CD8-positive, alpha-beta memory T cell (primary cell): Measurements from ENCODE around the gene FBXL19. TPM values are rescaled to one million over a fixed set of nuclear protein-coding genes. Genes with fewer than 3 reads are reported as not detected.

ENCODE experiments used
- CTCF ChIA-PET: fragments of 350-600 bp; sonication (Branson Sonifier 250); formaldehyde crosslinking; loops from one replicate; lab custom pipeline; 2021; ENCODE audit warnings: antibody characterized with exemption; lab: Charles Lee
- POLR2A ChIA-PET: fragments of 350-600 bp; sonication (Branson Sonifier 250); formaldehyde crosslinking; loops from one replicate; lab custom pipeline; 2021; ENCODE audit warnings: antibody characterized with exemption; lab: Charles Lee
- DNase-seq, 5 donors: peaks; one replicate each; pipeline versions ENCODE4 v3.0.0 to v3.0.0-alpha.2; 2020 to 2022; ENCODE audit warnings: mixed read lengths in 1 of 5
- H3K27ac ChIP-seq: one replicate; pipeline ENCODE4 v1.7.0; 2013; ENCODE audit warnings: low read depth, mild to moderate bottlenecking, low read length, moderate library complexity
- H3K27me3 ChIP-seq: 2 replicates; pipeline ENCODE4 v1.7.0; 2013; ENCODE audit warnings: low read length, mild to moderate bottlenecking; ENCODE audit not compliant: insufficient read depth, poor library complexity, severe bottlenecking
- H3K36me3 ChIP-seq: 2 replicates; pipeline ENCODE4 v1.7.0; 2013; ENCODE audit warnings: mild to moderate bottlenecking, low read length, moderate library complexity; ENCODE audit not compliant: insufficient read depth
- H3K4me1 ChIP-seq: 2 replicates; pipeline ENCODE4 v1.7.0; 2013; ENCODE audit warnings: mild to moderate bottlenecking, low read length, moderate library complexity; ENCODE audit not compliant: insufficient read depth
- H3K4me3 ChIP-seq: 2 replicates; pipeline ENCODE4 v1.7.0; 2013; ENCODE audit warnings: mild to moderate bottlenecking, low read length
- H3K9me3 ChIP-seq: 2 replicates; pipeline ENCODE4 v1.7.0; 2013; ENCODE audit warnings: mild to moderate bottlenecking, low read length
- H3K27ac Mint-ChIP-seq, 8 donors: one replicate each; pipeline ENCODE4 v1.8.0; 2020 to 2021; ENCODE audit warnings: mixed read lengths in 8 of 8, mild to moderate bottlenecking in 6 of 8, inconsistent platforms in 3 of 8, moderate library complexity in 3 of 8
- H3K27me3 Mint-ChIP-seq, 2 donors: one replicate each; pipeline ENCODE4 v1.8.0; 2020 to 2021; ENCODE audit warnings: mixed read lengths in 2 of 2, mild to moderate bottlenecking in 1 of 2, moderate library complexity in 1 of 2
- H3K36me3 Mint-ChIP-seq, 3 donors: one replicate each; pipeline ENCODE4 v1.8.0; 2020 to 2021; ENCODE audit warnings: mixed read lengths in 3 of 3, inconsistent platforms in 1 of 3, mild to moderate bottlenecking in 1 of 3
- H3K4me1 Mint-ChIP-seq, 3 donors: one replicate each; pipeline ENCODE4 v1.8.0; 2020 to 2021; ENCODE audit warnings: mixed read lengths in 3 of 3, inconsistent platforms in 1 of 3, mild to moderate bottlenecking in 1 of 3
- H3K4me3 Mint-ChIP-seq, 7 donors: one replicate each; pipeline ENCODE4 v1.8.0; 2020 to 2021; ENCODE audit warnings: mixed read lengths in 7 of 7, mild to moderate bottlenecking in 6 of 7, moderate library complexity in 4 of 7, inconsistent platforms in 2 of 7
- H3K9me3 Mint-ChIP-seq, 5 donors: one replicate each; pipeline ENCODE4 v1.8.0; 2020 to 2022; ENCODE audit warnings: mixed read lengths in 5 of 5, mild to moderate bottlenecking in 3 of 5, moderate library complexity in 2 of 5, inconsistent platforms in 1 of 5
- polyA plus RNA-seq: library from polyadenylated mRNA; unstranded; fragments of 300-500 nt; fragmentation: Illumina TruSeq; gene quantifications from one replicate; pipeline ENCODE4 v1.2.3, GENCODE V29; 2021
- total RNA-seq, 2 experiments: library from RNA; stranded (reverse); gene quantifications; one replicate each; pipeline ENCODE4 v1.2.3, GENCODE V29; 2021

Gene FBXL19
- total and polyA plus RNA-seq, 3 experiments from 2014 or later: 0.25 to 29.2 (median 28.7) TPM

DNA sequence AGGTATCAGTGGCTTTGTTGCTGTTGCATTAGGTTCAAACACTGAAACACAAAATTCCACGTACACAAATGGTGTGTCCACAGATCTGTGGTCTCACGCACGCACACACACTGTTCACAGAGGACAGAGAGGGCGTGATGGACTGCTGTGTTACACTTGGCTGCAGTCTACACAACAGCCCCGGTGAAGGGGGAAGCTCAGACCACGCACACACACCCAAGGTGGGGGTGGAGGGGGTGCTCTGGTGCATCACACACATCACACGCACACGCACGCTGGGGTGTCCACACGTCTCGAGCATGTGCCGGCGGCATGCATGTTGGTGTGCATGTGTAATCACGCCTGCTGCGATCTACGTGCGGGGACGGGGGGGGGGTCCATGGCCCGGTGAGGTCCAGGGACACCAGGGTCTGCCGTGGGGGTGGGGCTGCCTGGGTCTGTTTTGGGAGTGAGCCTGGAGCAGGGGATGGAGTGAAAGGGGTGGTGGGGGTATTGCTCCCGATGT lies 69.0 kb downstream of the FBXL19 start:
- ChIA-PET POLR2A (interaction anchor here (0.7 kb wide), 1 partner anchor 180 kb away, joined by 4 read pairs; no protein-coding TSS in a partner anchor), CTCF (no interaction called here)
- peaks cover 0 to 9% (median 6%) of the 10 kb centered on the region in 3 donors for H3K4me1 Mint-ChIP-seq

DNA sequence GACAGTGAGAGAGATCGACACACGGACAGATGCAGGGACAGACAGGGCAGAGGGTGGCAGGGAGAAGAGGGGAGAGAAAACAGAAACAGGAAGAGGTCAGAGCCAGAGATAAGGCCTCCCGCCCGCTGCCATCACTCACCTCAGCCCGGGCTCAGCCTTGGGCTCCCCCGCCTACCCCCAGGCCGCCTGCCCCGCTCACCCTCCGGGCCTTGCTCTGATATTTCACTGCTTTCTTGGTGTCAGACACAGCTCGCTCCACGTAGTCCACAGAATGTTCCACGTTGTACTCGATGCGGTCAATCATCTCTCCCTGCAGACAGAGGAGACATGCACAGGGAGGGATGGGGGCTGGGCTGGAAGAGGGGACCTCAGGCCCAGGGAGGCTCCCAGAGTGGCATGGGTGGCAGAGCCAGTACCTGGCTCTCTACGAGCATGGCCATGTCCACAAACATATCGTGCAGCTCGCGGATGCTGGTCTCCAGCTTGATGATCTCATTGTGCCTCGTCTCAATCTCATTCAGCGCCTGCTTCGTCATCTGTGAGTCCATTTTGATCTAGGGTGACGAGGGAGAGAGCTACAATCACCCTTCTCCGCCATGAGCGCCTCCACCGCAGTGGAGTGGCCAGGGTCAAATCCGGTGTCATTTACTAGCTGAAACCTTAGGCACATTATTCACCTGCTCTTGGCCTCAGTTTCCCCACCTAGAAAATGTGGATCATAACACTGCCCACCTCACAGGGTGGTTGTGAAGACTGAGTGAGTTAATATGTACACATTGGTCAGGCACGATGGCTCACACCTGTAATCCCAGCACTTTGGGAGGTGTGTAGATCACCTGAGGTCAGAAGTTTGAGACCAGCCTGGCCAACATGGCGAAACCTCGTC lies 69.8 kb downstream of the FBXL19 start:
- Mint-ChIP-seq H3K36me3 (no peaks in the 10 kb centered on the region), H3K9me3 (no peaks in the 10 kb centered on the region), H3K4me1 (peaks cover 0 to 9% (median 6%) of the 10 kb centered on the region in 3 donors), H3K27me3 (no peaks in the 10 kb centered on the region), H3K4me3 (no peak overlapping the region), H3K27ac (no peak overlapping the region)
- H3K4me1 ChIP-seq: peaks cover 13% of the 10 kb centered on the region
- H3K9me3 ChIP-seq: no peaks in the 10 kb centered on the region
- CTCF ChIA-PET: interaction anchor here (1.3 to 2.9 kb wide), 2 partner anchors 8 to 875 kb away, joined by 5 to 12 read pairs; partner anchors contain the start of gene HSD3B7
- no peaks in the 10 kb centered on the region for H3K27me3 ChIP-seq
- DNase-seq: no peak
- no peak overlapping the region for H3K4me3 ChIP-seq
- POLR2A ChIA-PET: no interaction called here
- no peaks in the 10 kb centered on the region for H3K36me3 ChIP-seq
- peak overlapping the region; percentile 24 for H3K27ac ChIP-seq

More for the DNA sequence above, 69.0 kb downstream of the FBXL19 start:
- Histone ChIP-seq H3K27ac (no peak overlapping the region), H3K4me3 (no peak overlapping the region), H3K9me3 (no peaks in the 10 kb centered on the region), H3K4me1 (peaks cover 9% of the 10 kb centered on the region), H3K27me3 (no peaks in the 10 kb centered on the region), H3K36me3 (no peaks in the 10 kb centered on the region)
- Mint-ChIP-seq H3K9me3 (no peaks in the 10 kb centered on the region), H3K36me3 (no peaks in the 10 kb centered on the region), H3K27me3 (no peaks in the 10 kb centered on the region), H3K4me3 (no peak overlapping the region), H3K27ac (no peak overlapping the region)
- DNase-seq: no peak

DNA sequence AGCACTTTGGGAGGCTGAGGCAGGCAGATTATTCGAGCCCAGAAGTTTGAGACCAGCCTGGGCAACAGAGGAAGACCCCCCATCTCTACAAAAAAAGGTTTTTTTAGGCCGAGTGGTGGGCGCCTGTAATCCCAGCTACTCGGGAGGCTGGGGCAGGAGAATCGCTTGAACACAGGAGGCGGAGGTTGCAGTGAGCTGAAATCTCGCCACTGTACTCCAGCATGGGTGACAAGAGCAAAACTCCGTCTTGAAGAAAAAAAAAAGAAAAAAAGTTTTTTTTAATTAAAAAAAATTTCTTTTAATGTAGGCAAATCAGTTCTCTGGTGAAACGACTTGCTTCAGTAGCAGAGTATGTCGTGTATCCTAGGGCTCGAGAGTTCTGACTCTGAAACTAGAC lies 72.6 kb downstream of the FBXL19 start:
- Mint-ChIP-seq H3K27me3 (no peaks in the 10 kb centered on the region), H3K9me3 (no peaks in the 10 kb centered on the region), H3K27ac (peak overlapping the region in 5 of 8 donors; percentile 41 to 59 (median 50)), H3K4me3 (peak overlapping the region; percentile 17 to 92 (median 71)), H3K36me3 (no peaks in the 10 kb centered on the region), H3K4me1 (peaks cover 0 to 9% (median 6%) of the 10 kb centered on the region in 3 donors)
- peaks cover 13% of the 10 kb centered on the region for H3K4me1 ChIP-seq
- no peaks in the 10 kb centered on the region for H3K36me3 ChIP-seq
- H3K27me3 ChIP-seq: no peaks in the 10 kb centered on the region
- H3K27ac ChIP-seq: no peak overlapping the region
- H3K4me3 ChIP-seq: no peak overlapping the region
- no peak for DNase-seq
- ChIA-PET CTCF (interaction anchor here (1.9 to 2.9 kb wide), 2 partner anchors 11 to 146 kb away, joined by 4 to 12 read pairs; partner anchors contain the start of gene HSD3B7), POLR2A (interaction anchor here (1.7 kb wide), 1 partner anchor 146 kb away, joined by 9 read pairs; no protein-coding TSS in a partner anchor)
- no peaks in the 10 kb centered on the region for H3K9me3 ChIP-seq

DNA sequence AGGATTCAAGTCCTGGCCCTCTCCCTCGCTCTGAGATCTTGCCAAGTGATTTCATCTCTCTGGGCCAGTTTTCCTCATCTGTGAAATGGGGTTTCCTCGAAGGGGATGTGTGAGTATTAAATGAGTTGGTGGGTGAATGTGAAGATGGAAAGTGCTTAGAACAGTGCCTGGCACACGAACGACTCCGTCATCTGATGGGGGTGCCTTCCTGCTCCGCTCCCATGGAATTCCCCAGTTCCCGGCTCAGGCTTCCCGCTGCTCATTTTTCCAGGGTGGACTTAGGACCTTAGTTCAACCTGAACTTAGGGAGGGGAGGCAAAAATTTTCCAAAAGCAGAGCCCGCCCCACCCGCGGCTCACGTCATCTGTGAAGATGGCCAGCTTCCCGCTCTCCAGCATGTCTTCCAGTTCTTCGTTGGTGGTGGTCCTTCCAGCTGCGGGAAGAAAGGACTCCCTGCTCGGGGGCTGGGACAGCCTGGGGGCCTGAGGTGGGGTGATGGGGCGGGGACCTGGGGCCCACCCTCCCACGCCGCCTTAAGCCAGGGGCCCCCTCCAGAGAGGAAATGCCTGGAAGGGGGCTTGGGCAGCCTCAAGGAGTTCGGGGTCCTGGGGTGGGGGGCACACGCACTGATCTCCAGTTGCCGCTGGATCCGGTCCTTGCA lies 73.1 kb downstream of the FBXL19 start:
- peaks cover 0 to 9% (median 6%) of the 10 kb centered on the region in 3 donors for H3K4me1 Mint-ChIP-seq
- peak overlapping the region in 7 of 8 donors; percentile 41 to 91 (median 78) for H3K27ac Mint-ChIP-seq
- Histone ChIP-seq H3K36me3 (no peaks in the 10 kb centered on the region), H3K4me3 (peak overlapping the region; percentile 74), H3K9me3 (no peaks in the 10 kb centered on the region), H3K27ac (peak overlapping the region; percentile 73), H3K4me1 (peaks cover 13% of the 10 kb centered on the region), H3K27me3 (no peaks in the 10 kb centered on the region)
- ChIA-PET CTCF (no interaction called here), POLR2A (interaction anchor here (0.9 to 1.7 kb wide), 2 partner anchors 121 to 146 kb away, joined by 3 to 9 read pairs; partner anchors contain the start of gene KAT8)
- DNase-seq: no peak
- no peaks in the 10 kb centered on the region for H3K36me3 Mint-ChIP-seq
- H3K27me3 Mint-ChIP-seq: no peaks in the 10 kb centered on the region
- peak overlapping the region; percentile 79 to 92 (median 85) for H3K4me3 Mint-ChIP-seq
- H3K9me3 Mint-ChIP-seq: no peaks in the 10 kb centered on the region

DNA sequence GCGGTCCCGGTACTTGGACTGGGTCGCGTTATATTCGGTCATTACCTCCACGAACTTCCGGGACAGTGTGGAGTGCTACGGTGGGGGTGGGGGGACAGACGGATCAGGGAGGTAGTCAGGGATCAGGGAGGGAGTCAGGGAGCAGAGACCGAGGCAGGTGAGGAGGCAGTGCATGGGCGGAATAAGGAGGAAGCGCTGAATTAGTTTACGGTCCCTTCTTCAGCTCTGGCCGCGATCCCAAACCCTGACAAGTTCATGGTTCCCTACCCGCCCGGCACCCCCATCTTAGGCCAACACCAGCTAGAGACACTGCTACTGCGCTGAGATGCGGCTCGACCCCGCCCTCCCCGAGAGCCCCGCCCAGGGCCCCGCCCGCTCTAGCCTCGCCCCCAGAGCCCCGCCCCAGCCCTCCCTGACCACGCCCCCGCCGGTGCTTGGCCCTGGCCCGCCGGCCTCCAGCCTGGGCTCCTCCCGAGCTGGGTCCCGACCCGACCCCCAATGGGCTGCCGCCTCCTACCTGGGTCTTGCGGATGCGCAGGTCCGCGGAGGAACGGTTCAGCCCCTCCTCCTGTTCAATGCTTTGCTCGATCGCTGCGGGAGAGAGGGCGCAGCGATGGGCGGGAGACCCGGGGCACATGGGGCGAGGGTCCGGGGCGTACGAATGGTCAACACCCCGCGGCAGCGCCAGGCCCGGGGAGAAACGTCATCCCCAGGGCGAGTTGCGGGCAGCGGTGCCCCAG lies 73.8 kb downstream of the FBXL19 start:
- peak overlapping the region; percentile 74 for H3K4me3 ChIP-seq
- peak overlapping the region; percentile 79 to 92 (median 85) for H3K4me3 Mint-ChIP-seq
- DNase-seq: peak; percentile 65 to 87 (median 79)
- H3K9me3 ChIP-seq: no peaks in the 10 kb centered on the region
- no peaks in the 10 kb centered on the region for H3K27me3 Mint-ChIP-seq
- ChIA-PET POLR2A (interaction anchor here (0.7 to 1.7 kb wide), 3 partner anchors 34 to 145 kb away, joined by 3 to 9 read pairs (median 3); partner anchors contain the start of gene KAT8), CTCF (no interaction called here)
- H3K27ac Mint-ChIP-seq: peak overlapping the region in 7 of 8 donors; percentile 64 to 91 (median 84)
- peaks cover 13% of the 10 kb centered on the region for H3K4me1 ChIP-seq
- no peaks in the 10 kb centered on the region for H3K36me3 Mint-ChIP-seq
- H3K9me3 Mint-ChIP-seq: peaks cover 0 to 1% (median 0%) of the 10 kb centered on the region in 5 donors
- peak overlapping the region; percentile 73 for H3K27ac ChIP-seq
- peaks cover 0 to 9% (median 6%) of the 10 kb centered on the region in 3 donors for H3K4me1 Mint-ChIP-seq
- no peaks in the 10 kb centered on the region for H3K27me3 ChIP-seq
- H3K36me3 ChIP-seq: no peaks in the 10 kb centered on the region

DNA sequence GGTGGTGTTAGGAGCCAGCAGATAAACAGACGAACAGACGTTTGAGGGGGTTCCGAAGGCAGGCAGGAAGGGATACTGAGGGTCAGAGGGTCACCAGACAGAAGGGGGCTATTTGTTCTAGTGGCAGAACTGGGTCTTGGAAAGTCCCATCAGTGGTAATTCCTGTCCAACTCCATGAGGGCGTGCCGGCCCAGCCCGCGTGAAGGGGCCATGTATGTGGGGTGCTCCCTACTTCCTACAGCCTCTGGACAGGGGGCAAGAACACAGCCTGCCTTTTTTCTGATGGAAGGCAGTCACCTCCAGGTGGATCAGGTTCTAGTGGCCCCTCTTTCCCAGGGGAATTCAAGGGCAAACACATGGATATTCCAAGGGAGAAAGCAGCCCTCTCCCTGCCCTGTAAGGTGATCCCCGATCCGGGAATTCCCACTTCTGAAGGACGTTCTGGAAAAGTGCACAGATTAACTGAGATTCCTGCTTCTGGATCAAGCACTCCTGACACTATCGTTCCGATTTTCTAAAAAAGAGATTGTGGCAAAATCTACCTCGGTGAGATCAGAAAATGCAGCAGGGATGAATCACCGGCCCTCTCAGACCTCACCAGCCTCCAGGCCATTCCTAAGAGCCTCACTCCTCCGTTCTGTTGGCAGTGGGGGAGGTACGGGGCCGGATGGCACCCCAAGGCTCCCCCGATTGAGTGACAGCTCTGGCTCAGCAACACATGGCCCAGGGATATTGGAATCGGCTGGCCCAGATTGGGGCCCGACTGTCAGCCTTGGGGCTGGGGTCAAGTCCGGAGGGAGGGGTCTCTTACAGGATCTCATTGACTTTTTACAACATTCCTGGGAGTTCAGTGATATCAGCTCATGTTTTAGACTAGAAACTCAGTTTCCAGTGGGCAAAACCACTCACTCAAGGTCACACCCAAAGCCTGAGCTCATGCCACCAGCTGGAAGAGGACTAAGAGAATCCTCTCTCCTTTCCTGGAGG lies 74.6 kb downstream of the FBXL19 start:
- H3K27me3 Mint-ChIP-seq: no peaks in the 10 kb centered on the region
- H3K9me3 Mint-ChIP-seq: peaks cover 0 to 2% (median 0%) of the 10 kb centered on the region in 5 donors
- Histone ChIP-seq H3K4me3 (peak overlapping the region; percentile 47), H3K9me3 (no peaks in the 10 kb centered on the region), H3K27me3 (no peaks in the 10 kb centered on the region), H3K36me3 (no peaks in the 10 kb centered on the region), H3K27ac (no peak overlapping the region), H3K4me1 (peaks cover 13% of the 10 kb centered on the region)
- POLR2A ChIA-PET: interaction anchor here (0.7 to 1.7 kb wide), 3 partner anchors 33 to 182 kb away, joined by 3 to 9 read pairs (median 3); partner anchors contain the start of gene FUS
- H3K27ac Mint-ChIP-seq: peak overlapping the region in 3 of 8 donors; percentile 12 to 38 (median 24)
- no peaks in the 10 kb centered on the region for H3K36me3 Mint-ChIP-seq
- CTCF ChIA-PET: interaction anchor here (3.0 kb wide), 1 partner anchor 144 kb away, joined by 10 read pairs; no protein-coding TSS in a partner anchor
- H3K4me3 Mint-ChIP-seq: peak overlapping the region; percentile 48 to 92 (median 83)
- DNase-seq: no peak
- peaks cover 0 to 9% (median 6%) of the 10 kb centered on the region in 3 donors for H3K4me1 Mint-ChIP-seq
